Panc1 (cell line): Measurements from ENCODE around the gene CENPP. TPM values are rescaled to one million over a fixed set of nuclear protein-coding genes. Genes with fewer than 3 reads are reported as not detected.

Experiments used
- ATAC-seq: fragments of 200-7000 bp; cut with Tn5 transposase; 2 replicates; pipeline ENCODE4 v1.9.1; 2020; ENCODE audit warnings: mild to moderate bottlenecking, moderate library complexity
- BruUV-seq: library from RNA; stranded (reverse); fragments of 400-500 nt; replicated peaks from 2 replicates; lab custom pipeline; 2021; lab: Mats Ljungman, UMichigan
- CTCF ChIA-PET: fragments of 300-600 bp; sonication (Branson Sonifier 250); formaldehyde crosslinking; loops from one replicate; lab custom pipeline; 2022; ENCODE audit warnings: antibody characterized with exemption; lab: Charles Lee
- POLR2A ChIA-PET: fragments of 300-600 bp; sonication (Branson Sonifier 250); formaldehyde crosslinking; loops from one replicate; lab custom pipeline; 2022; ENCODE audit warnings: antibody characterized with exemption; lab: Charles Lee
- DNase-seq: peaks from one replicate; pipeline ENCODE4 v3.0.0-alpha.2; 2010; ENCODE audit warnings: low read depth, low spot score
- H3K27ac ChIP-seq: 2 replicates; pipeline ENCODE4 v1.5.1; 2011; ENCODE audit warnings: mild to moderate bottlenecking, low read length, inconsistent platforms
- H3K27me3 ChIP-seq: fragments of 200-500 bp; sonication (Bioruptor generic); 2 replicates; pipeline ENCODE4 v1.6.0; 2014; ENCODE audit warnings: low read length, inconsistent platforms; ENCODE audit not compliant: control insufficient read depth, insufficient read depth
- H3K36me3 ChIP-seq: fragments of 200-500 bp; sonication (Bioruptor generic); 2 replicates; pipeline ENCODE4 v1.5.1; 2014; ENCODE audit warnings: inconsistent platforms, mild to moderate bottlenecking, low read length, moderate library complexity; ENCODE audit not compliant: control insufficient read depth, insufficient read depth
- H3K4me1 ChIP-seq: 2 replicates; pipeline ENCODE4 v1.5.1; 2011; ENCODE audit warnings: inconsistent platforms, mild to moderate bottlenecking, low read length, moderate library complexity; ENCODE audit not compliant: control insufficient read depth, insufficient read depth
- H3K4me3 ChIP-seq, 2 experiments: 2 replicates each; pipeline ENCODE4 v1.5.1; 2011 to 2012; ENCODE audit warnings: low read depth in 2 of 2, low read length in 2 of 2, mild to moderate bottlenecking in 2 of 2, inconsistent platforms in 1 of 2, moderate library complexity in 1 of 2
- H3K9me3 ChIP-seq: fragments of 200-500 bp; sonication (Bioruptor generic); 2 replicates; pipeline ENCODE4 v1.5.1; 2014; ENCODE audit warnings: low read depth, mild to moderate bottlenecking, inconsistent platforms, low read length, moderate library complexity; ENCODE audit not compliant: control insufficient read depth, insufficient read depth
- CTCF ChIP-seq: fragments of 450-650 bp; IDR thresholded peaks from 2 replicates; pipeline ENCODE4 v1.5.1; 2017; ENCODE audit warnings: mild to moderate bottlenecking
- POLR2AphosphoS5 ChIP-seq: IDR thresholded peaks from 2 replicates; pipeline ENCODE4 v1.6.1; 2012; ENCODE audit warnings: mild to moderate bottlenecking, low read depth, low read length, moderate library complexity
- REST ChIP-seq, 2 experiments: IDR thresholded peaks; 2 replicates each; pipeline ENCODE4 v1.6.1; 2011 to 2012; ENCODE audit warnings: low read depth in 2 of 2, control low read depth in 1 of 2, low read length in 1 of 2, mild to moderate bottlenecking in 1 of 2, moderate library complexity in 1 of 2; ENCODE audit not compliant: insufficient read depth in 1 of 2
- SIN3A ChIP-seq: IDR thresholded peaks from 2 replicates; pipeline ENCODE4 v1.6.1; 2012; ENCODE audit warnings: low read depth, mild to moderate bottlenecking, low read length, moderate library complexity, borderline replicate concordance; ENCODE audit not compliant: insufficient read depth
- TCF7L2 ChIP-seq: IDR thresholded peaks from 2 replicates; pipeline ENCODE4 v1.6.1; 2011; ENCODE audit warnings: mild to moderate bottlenecking, low read depth, low read length, inconsistent platforms
- in situ Hi-C: cut with HindIII; loops from 2 replicates; pipeline ENCODE4 v1.10.0; 2016; ENCODE audit warnings: low sequenced_read_pairs, low pct_unique_long_range_greater_than_20kb
- intact Hi-C: fragments of 100-400 bp; cut with micrococcal nuclease; formaldehyde crosslinking; loops from one replicate; pipeline ENCODE4 v1.10.0; 2022; ENCODE audit not compliant: unreplicated experiment
- total RNA-seq: library from RNA; stranded (reverse); gene quantifications from one replicate; pipeline ENCODE4 v1.2.1, GENCODE V29; 2021; ENCODE audit not compliant: unreplicated experiment

Gene CENPP
- total RNA-seq, 1 experiment from 2014 or later, result 6.7 TPM

GRCh38 chr9:92616655-92617111 is 290.9 kb downstream of the CENPP start:
- Histone ChIP-seq H3K36me3 (peaks cover 3% of the 10 kb centered on the region; the same call in 1 of the 2 replicates), H3K9me3 (no peaks in the 10 kb centered on the region), H3K4me3 (no peak overlapping the region), H3K4me1 (no peaks in the 10 kb centered on the region), H3K27me3 (no peaks in the 10 kb centered on the region), H3K27ac (no peak overlapping the region)
- intact Hi-C loops (no loop called here), in situ Hi-C loops (no loop called here)
- no TSS peak for BruUV-seq
- DNase-seq (no peak), ATAC-seq (no peak)
- ChIA-PET POLR2A (no interaction called here), CTCF (no interaction called here)
- TF ChIP-seq SIN3A (no peak), CTCF (no peak), TCF7L2 (no peak), POLR2AphosphoS5 (no peak), REST (IDR thresholded peaks at IDR 0.05; ENCODE audit: insufficient read depth in 1 of 2, low read depth in 2 of 2, low read length in 1 of 2) (no peak)

- H3K27ac ChIP-seq, result no peak overlapping the region
- no TSS peak for BruUV-seq
- ATAC-seq, result no peak
- POLR2A ChIA-PET, result no interaction called here
- CTCF ChIA-PET, result no interaction called here
- intact Hi-C loops (no loop called here), in situ Hi-C loops (no loop called here)
- TF ChIP-seq POLR2AphosphoS5 (no peak), REST (IDR thresholded peaks at IDR 0.05; ENCODE audit: insufficient read depth in 1 of 2, low read depth in 2 of 2, low read length in 1 of 2) (no peak)
- peaks cover 3% of the 10 kb centered on the region; the same call in 1 of the 2 replicates for H3K36me3 ChIP-seq
- H3K27me3 ChIP-seq, result no peaks in the 10 kb centered on the region
- H3K4me1 ChIP-seq, result no peaks in the 10 kb centered on the region
- H3K4me3 ChIP-seq, result no peak overlapping the region
- DNase-seq, result no peak
- H3K9me3 ChIP-seq, result no peaks in the 10 kb centered on the region
Measured at GRCh38 chr9:92617195-92617813, 291.6 kb downstream of the CENPP start.
